Ectodermal cell (in vitro differentiated cells): ENCODE measurements around the gene DDX3Y. TPM values are rescaled to one million over a fixed set of nuclear protein-coding genes. Genes with fewer than 3 reads are reported as not detected.
A peak's percentile ranks its signal among the peaks of the same experiment; 100 is the strongest.

Experiments
- H3K27ac ChIP-seq: 2 replicates; pipeline ENCODE4 v1.7.0; 2013; ENCODE audit warnings: mild to moderate bottlenecking, low read depth, low read length; ENCODE audit not compliant: insufficient read depth, poor library complexity, severe bottlenecking
- H3K27me3 ChIP-seq: 2 replicates; pipeline ENCODE4 v1.7.0; 2013; ENCODE audit warnings: mild to moderate bottlenecking, low read length; ENCODE audit not compliant: insufficient read depth, control insufficient read depth, poor library complexity, severe bottlenecking
- H3K36me3 ChIP-seq: one replicate; pipeline ENCODE4 v1.7.0; 2013; ENCODE audit warnings: low read length; ENCODE audit not compliant: control insufficient read depth, insufficient read depth
- H3K4me1 ChIP-seq: one replicate; pipeline ENCODE4 v1.7.0; 2013; ENCODE audit warnings: low read length; ENCODE audit not compliant: control insufficient read depth, insufficient read depth
- H3K4me3 ChIP-seq: 2 replicates; pipeline ENCODE4 v1.7.0; 2013; ENCODE audit warnings: low read depth, low read length, control low read depth; ENCODE audit not compliant: insufficient read depth
- H3K9me3 ChIP-seq: 2 replicates; pipeline ENCODE4 v1.7.0; 2013; ENCODE audit warnings: mild to moderate bottlenecking, low read length, moderate library complexity; ENCODE audit not compliant: control insufficient read depth
- WGBS, 2 experiments: methylation state at CpG; one replicate each; pipeline ENCODE4 v1.1.7; 2013; ENCODE audit warnings: missing lambda C conversion rate in 2 of 2; 5-methylcytosine and 5-hydroxymethylcytosine counted together
- polyA plus RNA-seq, 4 experiments: library from polyadenylated mRNA; stranded (reverse); fragments of 50-300 nt; gene quantifications; one replicate each; pipeline ENCODE4 v1.2.3, GENCODE V29; 2013

The DDX3Y gene
- 85.2 TPM for polyA plus RNA-seq (2013, experiment 1 of 4)
- 70.1 TPM for polyA plus RNA-seq (2013, experiment 2 of 4)
- 50.6 TPM for polyA plus RNA-seq (2013, experiment 3 of 4)
- 58.1 TPM for polyA plus RNA-seq (2013, experiment 4 of 4)

DNA sequence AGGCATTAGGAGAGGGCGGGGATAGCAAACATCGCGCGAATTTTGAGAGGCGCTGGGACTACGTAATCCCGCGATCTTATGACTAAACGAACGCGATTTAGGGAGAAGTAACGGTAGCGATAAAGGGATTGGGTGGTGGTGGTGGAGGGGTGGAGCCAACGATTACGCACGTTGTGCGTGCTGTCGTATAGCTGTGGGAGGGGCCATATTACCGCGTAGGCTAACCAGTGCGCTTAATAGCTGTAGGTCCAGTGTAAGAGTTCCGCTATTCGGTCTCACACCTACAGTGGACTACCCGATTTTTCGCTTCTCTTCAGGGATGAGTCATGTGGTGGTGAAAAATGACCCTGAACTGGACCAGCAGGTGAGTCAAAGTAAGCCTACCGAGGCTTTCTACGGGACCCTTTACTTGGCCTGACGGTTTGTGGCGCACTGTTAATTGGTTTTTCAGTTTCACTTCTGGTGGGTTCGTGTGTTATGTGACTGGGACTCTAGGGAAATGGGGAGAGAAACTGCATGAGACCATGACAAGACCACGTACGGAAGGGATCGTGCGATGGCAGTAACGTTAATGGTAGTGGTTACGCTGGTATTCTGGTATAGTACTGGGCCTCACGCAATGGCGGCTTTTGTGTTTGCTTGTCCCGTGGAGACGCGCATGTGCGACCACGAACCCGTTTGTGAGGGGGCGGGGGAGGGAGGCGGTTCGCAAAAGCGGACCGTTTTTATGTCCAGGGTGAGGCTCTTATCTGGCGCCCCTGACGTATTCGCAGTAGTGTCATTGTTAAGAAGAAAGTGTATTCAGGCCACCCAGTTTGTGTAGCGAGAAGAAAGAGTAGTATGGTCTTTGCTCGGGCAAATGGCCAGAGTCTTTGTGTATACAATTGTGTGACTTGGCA lies at the start of gene DDX3Y:
DDX3Y (plus strand) TSS at position 251 of the 899 bp plus-strand sequence; CDS start at position 320, 69 bp downstream.
- no peaks in the 10 kb centered on the region for H3K36me3 ChIP-seq
- H3K4me1 ChIP-seq: no peaks in the 10 kb centered on the region
- no peaks in the 10 kb centered on the region for H3K27me3 ChIP-seq
- H3K27ac ChIP-seq: peak within 1 kb of the TSS; percentile 96
- peak within 1 kb of the TSS; percentile 78 for H3K4me3 ChIP-seq
- peaks cover 4% of the 10 kb centered on the region for H3K9me3 ChIP-seq
- 3 to 4% methylated on average over 54 of the region's 54 CpGs for WGBS, 2 experiments

DNA sequence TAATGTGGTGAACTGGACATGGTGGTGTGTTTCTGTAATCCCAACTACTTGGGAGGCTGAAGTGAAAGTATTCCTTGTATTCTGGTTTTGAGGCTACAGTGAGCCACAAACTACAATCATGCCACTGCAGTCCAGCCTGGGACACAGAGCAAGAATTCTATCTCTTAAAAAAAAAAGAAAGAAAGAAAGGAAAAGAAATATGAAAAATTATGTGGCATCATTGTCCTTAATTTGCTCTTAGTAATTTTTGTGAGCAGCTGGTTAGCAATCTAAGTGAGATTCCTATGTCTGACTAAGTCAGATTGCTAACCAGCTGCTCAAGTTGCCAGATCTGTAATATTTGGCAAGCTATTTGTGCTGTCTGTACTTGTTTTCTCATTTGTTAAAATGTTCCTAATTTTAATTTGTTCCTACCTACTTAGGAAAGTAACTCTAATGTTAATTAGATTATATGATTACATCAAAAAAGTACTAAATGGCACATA lies 48.8 kb upstream of the DDX3Y start:
- no peak overlapping the region for H3K27ac ChIP-seq
- no peaks in the 10 kb centered on the region for H3K36me3 ChIP-seq
- H3K4me1 ChIP-seq: no peaks in the 10 kb centered on the region
- no peaks in the 10 kb centered on the region for H3K9me3 ChIP-seq
- no peak overlapping the region for H3K4me3 ChIP-seq
- H3K27me3 ChIP-seq: no peaks in the 10 kb centered on the region

DNA sequence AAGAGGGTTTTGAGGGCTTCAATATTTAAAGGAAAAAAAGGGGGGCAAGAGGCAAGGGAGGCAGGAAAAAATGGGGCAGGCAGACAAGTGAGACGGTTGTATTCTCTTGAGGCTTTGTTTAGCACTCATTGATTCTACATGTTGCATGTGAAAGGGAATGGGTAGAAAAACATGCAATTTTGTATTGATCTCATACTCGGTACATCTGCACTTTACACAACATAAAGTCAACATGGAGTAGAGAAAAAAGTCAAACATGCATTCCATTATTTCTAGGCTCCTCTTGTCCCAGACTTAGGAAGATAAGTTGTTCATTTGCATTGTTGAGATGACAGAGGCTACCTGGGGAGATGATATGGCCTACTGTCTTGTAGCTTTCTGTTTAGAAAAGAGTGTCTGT lies 36.7 kb upstream of the DDX3Y start:
- H3K4me1 ChIP-seq: no peaks in the 10 kb centered on the region
- WGBS, 2 experiments: 79 to 86% methylated on average over 1 to 2 of the region's 2 CpGs
- H3K9me3 ChIP-seq: no peaks in the 10 kb centered on the region
- H3K27me3 ChIP-seq: no peaks in the 10 kb centered on the region
- H3K4me3 ChIP-seq: no peak overlapping the region
- no peaks in the 10 kb centered on the region for H3K36me3 ChIP-seq
- no peak overlapping the region for H3K27ac ChIP-seq

DNA sequence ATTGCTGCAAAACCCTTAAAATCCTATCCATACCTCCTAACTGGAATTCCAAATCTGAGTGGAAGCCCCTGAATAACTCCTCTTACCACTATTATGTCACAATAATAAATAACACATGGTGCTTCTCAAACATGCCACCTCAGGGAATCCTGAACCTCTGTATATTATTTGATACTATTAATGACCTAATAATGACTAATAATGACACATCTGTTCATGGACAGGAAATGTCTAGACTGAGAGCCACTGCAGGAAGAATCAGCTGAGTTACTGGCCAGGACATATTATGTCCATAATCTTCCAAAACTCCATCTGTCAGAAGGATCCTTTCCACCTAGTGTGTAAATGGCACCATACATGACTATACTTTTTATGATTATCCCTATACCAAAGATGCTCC lies 7.7 kb upstream of the DDX3Y start:
- Histone ChIP-seq H3K36me3 (no peaks in the 10 kb centered on the region), H3K27ac (no peak overlapping the region), H3K9me3 (no peaks in the 10 kb centered on the region), H3K4me3 (no peak overlapping the region), H3K27me3 (no peaks in the 10 kb centered on the region), H3K4me1 (no peaks in the 10 kb centered on the region)

GRCh38 chrY:12898604-12899003 lies 6.1 kb upstream of the DDX3Y start:
- no peaks in the 10 kb centered on the region for H3K4me1 ChIP-seq
- no peaks in the 10 kb centered on the region for H3K36me3 ChIP-seq
- no peak overlapping the region for H3K27ac ChIP-seq
- no peaks in the 10 kb centered on the region for H3K27me3 ChIP-seq
- H3K4me3 ChIP-seq: no peak overlapping the region
- H3K9me3 ChIP-seq: no peaks in the 10 kb centered on the region
- 100% methylated on average over 1 of the region's 2 CpGs; no CpG with 5 or more reads in 1 of the 2 experiments for WGBS, 2 experiments

- 0 to 1% methylated on average over 18 to 19 of the region's 19 CpGs for WGBS, 2 experiments
- Histone ChIP-seq H3K27ac (peak overlapping the region; percentile 96), H3K4me1 (no peaks in the 10 kb centered on the region), H3K9me3 (peaks cover 4% of the 10 kb centered on the region), H3K27me3 (no peaks in the 10 kb centered on the region), H3K4me3 (peak overlapping the region; percentile 78), H3K36me3 (no peaks in the 10 kb centered on the region)
These were observed 827 bp downstream of the DDX3Y start for GRCh38 chrY:12905517-12905872.

GRCh38 chrY:12905895-12906294 lies 1.2 kb downstream of the DDX3Y start:
- Histone ChIP-seq H3K4me1 (no peaks in the 10 kb centered on the region), H3K27me3 (no peaks in the 10 kb centered on the region), H3K27ac (no peak overlapping the region), H3K36me3 (no peaks in the 10 kb centered on the region), H3K9me3 (peaks cover 4% of the 10 kb centered on the region), H3K4me3 (peak overlapping the region; percentile 78)
- WGBS, 2 experiments: 3 to 7% methylated on average over 15 of the region's 15 CpGs

DNA sequence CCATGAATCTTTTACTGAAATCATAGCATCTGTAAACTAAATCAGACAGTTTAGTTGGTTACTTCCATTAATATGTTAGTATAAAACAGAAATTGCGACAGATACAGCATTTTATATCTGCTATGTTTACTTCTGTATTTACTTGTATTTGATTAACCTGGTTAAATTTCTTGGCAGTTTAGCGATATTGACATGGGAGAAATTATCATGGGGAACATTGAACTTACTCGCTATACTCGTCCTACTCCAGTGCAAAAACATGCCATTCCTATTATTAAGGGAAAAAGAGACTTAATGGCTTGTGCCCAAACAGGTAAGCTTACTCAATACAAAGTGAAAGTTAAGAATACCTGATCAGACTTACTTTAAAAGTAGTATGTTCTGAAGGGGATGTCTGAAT lies 8.9 kb downstream of the DDX3Y start:
- Histone ChIP-seq H3K27ac (no peak overlapping the region), H3K4me1 (no peaks in the 10 kb centered on the region), H3K4me3 (no peak overlapping the region), H3K36me3 (peaks cover 8% of the 10 kb centered on the region), H3K9me3 (no peaks in the 10 kb centered on the region), H3K27me3 (no peaks in the 10 kb centered on the region)
- WGBS, 2 experiments: 94 to 100% methylated on average over 3 of the region's 4 CpGs

- no peak overlapping the region for H3K4me3 ChIP-seq
- no peaks in the 10 kb centered on the region for H3K9me3 ChIP-seq
- WGBS, 2 experiments: 82 to 84% methylated on average over 3 of the region's 3 CpGs
- no peaks in the 10 kb centered on the region for H3K27me3 ChIP-seq
- H3K36me3 ChIP-seq: no peaks in the 10 kb centered on the region
- no peaks in the 10 kb centered on the region for H3K4me1 ChIP-seq
- H3K27ac ChIP-seq: no peak overlapping the region
These were observed 23.4 kb downstream of the DDX3Y start for GRCh38 chrY:12928043-12928442.

DNA sequence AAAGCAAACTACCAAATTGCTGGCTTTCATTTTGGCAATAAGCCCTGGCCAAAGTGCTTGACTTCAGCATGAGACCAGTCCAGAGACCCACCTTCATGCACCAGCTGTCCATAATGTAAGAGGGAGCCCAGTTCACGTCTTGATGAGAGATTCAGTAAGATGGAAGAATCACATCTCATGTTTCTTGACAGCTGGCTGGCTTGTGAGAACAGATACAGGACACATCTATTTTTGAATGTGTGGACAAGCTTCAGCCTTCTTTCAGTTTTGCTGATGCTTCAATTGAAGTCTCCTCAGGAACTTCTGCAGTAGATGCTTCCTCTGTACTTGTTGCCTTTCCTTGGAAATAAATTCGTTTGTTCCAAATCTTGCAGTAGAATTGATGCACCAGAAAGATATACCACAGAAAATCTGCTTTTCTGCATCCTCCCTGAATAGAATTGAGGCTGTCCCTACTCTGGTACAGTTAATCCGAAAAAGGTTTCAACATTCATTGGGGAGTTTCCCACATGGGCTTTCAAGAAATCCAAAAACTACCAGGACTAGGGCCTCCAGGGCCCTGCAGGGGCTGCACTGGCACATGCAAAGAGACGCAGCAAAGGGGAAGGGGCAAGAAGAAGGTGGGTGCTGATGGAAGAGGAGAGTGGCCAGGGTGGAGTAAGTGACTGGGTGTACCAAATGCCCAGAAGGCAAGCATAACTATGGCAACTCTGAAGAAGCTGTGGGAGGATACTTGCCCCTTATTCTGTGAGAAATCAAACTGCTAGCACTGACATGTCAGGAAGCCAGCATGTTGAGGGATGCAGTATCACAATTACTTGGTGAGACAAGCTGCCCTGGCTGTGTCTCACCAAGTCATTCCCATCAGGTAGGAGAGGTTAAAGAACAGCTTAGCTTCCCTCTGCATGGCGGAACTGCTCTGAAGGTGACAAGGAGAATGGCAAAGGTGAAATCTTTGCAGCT lies 37.3 kb downstream of the DDX3Y start:
- no peaks in the 10 kb centered on the region for H3K36me3 ChIP-seq
- H3K4me1 ChIP-seq: no peaks in the 10 kb centered on the region
- 92% methylated on average over 5 of the region's 5 CpGs for WGBS, 2 experiments
- H3K9me3 ChIP-seq: no peaks in the 10 kb centered on the region
- no peaks in the 10 kb centered on the region for H3K27me3 ChIP-seq
- no peak overlapping the region for H3K27ac ChIP-seq
- no peak overlapping the region for H3K4me3 ChIP-seq
